ENCODE data around the gene MSANTD3. TPM values are rescaled to one million over a fixed set of nuclear protein-coding genes. Genes with fewer than 3 reads are reported as not detected.

Gene MSANTD3
- total RNA-seq, result 29.4 and 56.1 TPM in 2 replicates

GRCh38 chr9:100426530-100427365, at the start of gene MSANTD3:
Gene MSANTD3, plus strand, starts transcription at chr9:100427143. Its CDS starts 14,796 bp downstream, at chr9:100441939.

DNA sequence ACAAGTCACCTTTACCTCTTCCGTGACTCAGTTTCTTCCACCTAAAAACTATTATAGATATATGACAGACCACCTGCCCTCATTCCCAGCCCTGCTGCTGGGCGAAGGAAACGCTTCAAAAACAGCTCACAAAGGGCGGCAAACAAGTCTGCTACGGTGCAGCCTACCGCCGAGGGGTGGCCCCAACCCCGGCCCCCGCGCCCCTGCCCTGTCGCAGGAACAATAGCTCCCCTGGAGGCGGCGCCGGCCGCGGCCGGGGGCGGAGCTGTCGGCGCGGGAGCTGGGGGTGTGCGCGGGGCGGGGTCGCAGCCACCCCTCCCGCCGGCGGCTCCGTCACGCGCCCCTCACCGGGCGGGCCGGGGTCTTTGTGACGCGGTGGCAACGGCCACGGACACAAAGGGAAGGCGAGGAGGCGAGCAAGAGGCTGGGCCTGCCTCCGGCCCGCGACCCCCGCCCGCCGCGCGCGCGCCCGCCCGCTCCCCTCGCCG, 45.9 kb downstream of the MSANTD3 start, which contains the start of gene TMEFF1:
TMEFF1 (plus strand) TSS at position 362 of the 488 bp plus-strand sequence. CDS start 396 bp downstream, outside the sequence.

Other genes starting within 250 kb of the MSANTD3 start
- 27.5 and 37.2 TPM in 2 replicates for gene TEX10, start 74.2 kb upstream of the MSANTD3 start, total RNA-seq
- 0.22 and 0.39 TPM in 2 replicates for gene TMEFF1, start 46.0 kb downstream of the MSANTD3 start, total RNA-seq
- gene CAVIN4, start 150.9 kb downstream of the MSANTD3 start, total RNA-seq, result 0.33 and 0.79 TPM in 2 replicates

All from placental epithelial cell (primary cell).